Measurements from ENCODE around the gene MPP2. TPM values are rescaled to one million over a fixed set of nuclear protein-coding genes. Genes with fewer than 3 reads are reported as not detected.

Gene MPP2
- total RNA-seq, 1 experiment from 2014 or later = 2.6 TPM

- no TSS peak for BruUV-seq (replicated peaks)
- Histone ChIP-seq H3K36me3 (ENCODE audit: insufficient read depth, low read length, poor library complexity, severe bottlenecking) (no peaks in the 10 kb centered on the region), H3K27me3 (replicated peaks; ENCODE audit: insufficient read depth, low read depth, low read length, poor library complexity) (no peaks in the 10 kb centered on the region), H3K9me3 (ENCODE audit: low read depth, low read length, poor library complexity, severe bottlenecking) (no peaks in the 10 kb centered on the region), H3K4me1 (ENCODE audit: insufficient read depth, low read length, poor library complexity, severe bottlenecking) (no peaks in the 10 kb centered on the region), H3K27ac (ENCODE audit: low read depth, low read length, poor library complexity, severe bottlenecking) (no peak overlapping the region), H3K4me3 (ENCODE audit: low read depth, low read length, poor library complexity, severe bottlenecking) (no peak overlapping the region)
- no peak for DNase-seq (ENCODE audit: low spot score)
- ChIA-PET CTCF (no interaction called here), POLR2A (ENCODE audit: low non-redundant PET) (no interaction called here)
- intact Hi-C loops (cut with micrococcal nuclease; ENCODE audit: unreplicated experiment) = no loop called here
- no peak for TF ChIP-seq EZH2 (IDR thresholded peaks at IDR 0.05; ENCODE audit: borderline replicate concordance, low read depth, low read length, poor library complexity, severe bottlenecking)
- TF ChIP-seq, protein P1, sequence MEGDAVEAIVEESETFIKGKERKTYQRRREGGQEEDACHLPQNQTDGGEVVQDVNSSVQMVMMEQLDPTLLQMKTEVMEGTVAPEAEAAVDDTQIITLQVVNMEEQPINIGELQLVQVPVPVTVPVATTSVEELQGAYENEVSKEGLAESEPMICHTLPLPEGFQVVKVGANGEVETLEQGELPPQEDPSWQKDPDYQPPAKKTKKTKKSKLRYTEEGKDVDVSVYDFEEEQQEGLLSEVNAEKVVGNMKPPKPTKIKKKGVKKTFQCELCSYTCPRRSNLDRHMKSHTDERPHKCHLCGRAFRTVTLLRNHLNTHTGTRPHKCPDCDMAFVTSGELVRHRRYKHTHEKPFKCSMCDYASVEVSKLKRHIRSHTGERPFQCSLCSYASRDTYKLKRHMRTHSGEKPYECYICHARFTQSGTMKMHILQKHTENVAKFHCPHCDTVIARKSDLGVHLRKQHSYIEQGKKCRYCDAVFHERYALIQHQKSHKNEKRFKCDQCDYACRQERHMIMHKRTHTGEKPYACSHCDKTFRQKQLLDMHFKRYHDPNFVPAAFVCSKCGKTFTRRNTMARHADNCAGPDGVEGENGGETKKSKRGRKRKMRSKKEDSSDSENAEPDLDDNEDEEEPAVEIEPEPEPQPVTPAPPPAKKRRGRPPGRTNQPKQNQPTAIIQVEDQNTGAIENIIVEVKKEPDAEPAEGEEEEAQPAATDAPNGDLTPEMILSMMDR (conservative IDR thresholded peaks at IDR 0.05; ENCODE audit: low read depth, low read length) = no peak
Observed at GRCh38 chr17:43952724-43953666, 45.7 kb upstream of the MPP2 start.

DNA sequence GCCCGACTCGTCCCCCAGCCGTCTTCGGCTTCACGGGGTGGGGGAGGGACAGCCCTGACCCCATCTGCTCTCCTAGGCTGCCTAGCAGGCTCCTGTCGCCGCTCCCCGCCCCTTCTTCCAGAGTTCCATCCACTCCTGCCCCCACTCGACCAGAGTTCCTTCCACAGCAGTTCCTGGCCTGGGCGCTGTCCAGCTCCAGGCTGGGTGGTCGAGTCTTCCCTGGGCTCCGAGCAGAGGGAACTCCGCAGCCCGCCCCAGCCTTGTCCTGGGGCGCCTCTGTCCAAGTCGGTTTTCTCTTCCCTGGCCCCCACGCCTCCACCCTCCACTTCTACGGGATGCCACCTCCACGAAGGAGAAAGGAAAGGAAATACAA, 45.0 kb upstream of the MPP2 start:
- no TSS peak for BruUV-seq (replicated peaks)
- intact Hi-C loops (cut with micrococcal nuclease; ENCODE audit: unreplicated experiment) = no loop called here
- Histone ChIP-seq H3K27me3 (replicated peaks; ENCODE audit: insufficient read depth, low read depth, low read length, poor library complexity) (no peaks in the 10 kb centered on the region), H3K27ac (ENCODE audit: low read depth, low read length, poor library complexity, severe bottlenecking) (no peak overlapping the region), H3K36me3 (ENCODE audit: insufficient read depth, low read length, poor library complexity, severe bottlenecking) (no peaks in the 10 kb centered on the region), H3K4me3 (ENCODE audit: low read depth, low read length, poor library complexity, severe bottlenecking) (no peak overlapping the region), H3K4me1 (ENCODE audit: insufficient read depth, low read length, poor library complexity, severe bottlenecking) (no peaks in the 10 kb centered on the region), H3K9me3 (ENCODE audit: low read depth, low read length, poor library complexity, severe bottlenecking) (no peaks in the 10 kb centered on the region)
- CTCF ChIA-PET = no interaction called here
- no peak for DNase-seq (ENCODE audit: low spot score)
- POLR2A ChIA-PET (ENCODE audit: low non-redundant PET) = no interaction called here
- no peak for TF ChIP-seq EZH2 (IDR thresholded peaks at IDR 0.05; ENCODE audit: borderline replicate concordance, low read depth, low read length, poor library complexity, severe bottlenecking)
- TF ChIP-seq, protein P1 (conservative IDR thresholded peaks at IDR 0.05; ENCODE audit: low read depth, low read length) = no peak

- POLR2A ChIA-PET (ENCODE audit: low non-redundant PET) = no interaction called here
- H3K27me3 ChIP-seq (replicated peaks; ENCODE audit: insufficient read depth, low read depth, low read length, poor library complexity) = no peaks in the 10 kb centered on the region
- CTCF ChIA-PET = no interaction called here
- H3K36me3 ChIP-seq (ENCODE audit: insufficient read depth, low read length, poor library complexity, severe bottlenecking) = no peaks in the 10 kb centered on the region
- no TSS peak for BruUV-seq (replicated peaks)
- intact Hi-C loops (cut with micrococcal nuclease; ENCODE audit: unreplicated experiment) = no loop called here
- no peaks in the 10 kb centered on the region for H3K4me1 ChIP-seq (ENCODE audit: insufficient read depth, low read length, poor library complexity, severe bottlenecking)
- H3K9me3 ChIP-seq (ENCODE audit: low read depth, low read length, poor library complexity, severe bottlenecking) = no peaks in the 10 kb centered on the region
- DNase-seq (ENCODE audit: low spot score) = no peak
- H3K27ac ChIP-seq (ENCODE audit: low read depth, low read length, poor library complexity, severe bottlenecking) = no peak overlapping the region
- H3K4me3 ChIP-seq (ENCODE audit: low read depth, low read length, poor library complexity, severe bottlenecking) = no peak overlapping the region
- TF ChIP-seq, protein P1 (conservative IDR thresholded peaks at IDR 0.05; ENCODE audit: low read depth, low read length) = no peak
- TF ChIP-seq EZH2 (IDR thresholded peaks at IDR 0.05; ENCODE audit: borderline replicate concordance, low read depth, low read length, poor library complexity, severe bottlenecking) = no peak
Observed at GRCh38 chr17:43951750-43952149, 44.4 kb upstream of the MPP2 start.
